ENCODE measurements around the gene ERBIN. TPM values are rescaled to one million over a fixed set of nuclear protein-coding genes. Genes with fewer than 3 reads are reported as not detected.

Gene ERBIN
- total and polyA plus RNA-seq, 2 donors (not counting 1 experiment from before 2014, with no cell fraction given), result 69.1 to 127 TPM

DNA sequence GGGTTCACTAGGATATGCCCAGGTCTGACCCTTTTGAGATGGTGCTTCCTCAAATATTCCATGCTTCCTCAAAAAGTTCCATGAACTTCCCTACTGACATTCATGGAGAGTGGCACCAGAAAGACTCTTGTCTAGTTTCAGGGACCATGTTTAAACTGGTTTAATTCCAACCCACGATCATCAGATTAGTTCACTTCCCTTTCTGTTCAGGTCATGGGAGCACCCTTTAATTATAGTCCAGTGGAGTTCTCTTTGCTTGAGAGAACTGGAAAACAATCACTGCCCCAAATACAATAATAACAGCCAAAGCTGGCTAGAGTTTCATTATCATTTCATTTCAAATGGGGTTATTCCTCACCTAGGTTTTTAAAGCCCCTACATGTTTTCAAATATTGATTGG, 9.7 kb upstream of the ERBIN start:
- Histone ChIP-seq H3K36me3 (ENCODE audit: control insufficient read depth, insufficient read depth, low read length) (no peaks in the 10 kb centered on the region), H2AFZ (ENCODE audit: low read length) (no peak overlapping the region), H3K4me1 (ENCODE audit: control insufficient read depth, extremely low read depth, insufficient read depth, low read length) (no peaks in the 10 kb centered on the region), H4K20me1 (ENCODE audit: control insufficient read depth, extremely low read depth, insufficient read depth, low read length) (no peaks in the 10 kb centered on the region), H3K4me3 (replicated peaks in 1 of 4; ENCODE audit: control extremely low read depth in 1 of 4, insufficient read depth in 1 of 4, low read depth in 3 of 4, low read length in 4 of 4) (no peak overlapping the region), H3K27ac (ENCODE audit: insufficient read depth, low read length) (no peak overlapping the region), H3K9me3 (ENCODE audit: control insufficient read depth, insufficient read depth, low read depth, low read length) (no peaks in the 10 kb centered on the region), H3K79me2 (ENCODE audit: control insufficient read depth, insufficient read depth, low read length) (no peaks in the 10 kb centered on the region), H3K4me2 (ENCODE audit: extremely low read depth, insufficient read depth, low read length) (no peak overlapping the region), H3K9ac (ENCODE audit: insufficient read depth, low read length) (no peak overlapping the region), H3K27me3 (ENCODE audit: control insufficient read depth, insufficient read depth, low read length) (no peaks in the 10 kb centered on the region)
- no peak for TF ChIP-seq EZH2 (IDR thresholded peaks at IDR 0.05; ENCODE audit: low read length, missing control alignments)
- TF ChIP-seq, protein P1, sequence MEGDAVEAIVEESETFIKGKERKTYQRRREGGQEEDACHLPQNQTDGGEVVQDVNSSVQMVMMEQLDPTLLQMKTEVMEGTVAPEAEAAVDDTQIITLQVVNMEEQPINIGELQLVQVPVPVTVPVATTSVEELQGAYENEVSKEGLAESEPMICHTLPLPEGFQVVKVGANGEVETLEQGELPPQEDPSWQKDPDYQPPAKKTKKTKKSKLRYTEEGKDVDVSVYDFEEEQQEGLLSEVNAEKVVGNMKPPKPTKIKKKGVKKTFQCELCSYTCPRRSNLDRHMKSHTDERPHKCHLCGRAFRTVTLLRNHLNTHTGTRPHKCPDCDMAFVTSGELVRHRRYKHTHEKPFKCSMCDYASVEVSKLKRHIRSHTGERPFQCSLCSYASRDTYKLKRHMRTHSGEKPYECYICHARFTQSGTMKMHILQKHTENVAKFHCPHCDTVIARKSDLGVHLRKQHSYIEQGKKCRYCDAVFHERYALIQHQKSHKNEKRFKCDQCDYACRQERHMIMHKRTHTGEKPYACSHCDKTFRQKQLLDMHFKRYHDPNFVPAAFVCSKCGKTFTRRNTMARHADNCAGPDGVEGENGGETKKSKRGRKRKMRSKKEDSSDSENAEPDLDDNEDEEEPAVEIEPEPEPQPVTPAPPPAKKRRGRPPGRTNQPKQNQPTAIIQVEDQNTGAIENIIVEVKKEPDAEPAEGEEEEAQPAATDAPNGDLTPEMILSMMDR (conservative IDR thresholded peaks at IDR 0.05 in 1 of 2, IDR thresholded peaks at IDR 0.05 in 1 of 2; ENCODE audit: low read depth in 1 of 2, low read length in 2 of 2), result no peak
- DNase-seq (ENCODE audit: low read depth in 2 of 2), result no peak

DNA sequence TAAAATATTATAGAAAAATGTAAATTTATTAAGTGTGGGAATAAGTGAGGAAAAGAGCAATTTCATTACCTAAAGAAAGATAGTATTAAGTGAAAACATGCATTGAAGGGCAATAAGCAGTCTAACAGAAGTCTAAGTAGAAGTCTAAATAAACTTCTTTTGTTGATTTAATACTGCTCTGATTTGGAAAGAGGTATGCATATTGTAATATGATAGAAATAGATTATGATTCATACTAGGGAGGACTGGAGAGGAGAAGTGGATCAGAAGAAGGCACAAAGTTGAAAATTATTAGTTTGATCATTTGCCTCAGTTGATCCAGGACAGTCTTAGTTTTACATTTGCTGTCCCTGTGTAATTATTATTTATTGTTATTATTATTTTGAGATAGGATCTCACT, 6.6 kb upstream of the ERBIN start:
- H3K4me2 ChIP-seq (ENCODE audit: extremely low read depth, insufficient read depth, low read length), result no peak overlapping the region
- no peaks in the 10 kb centered on the region for H3K36me3 ChIP-seq (ENCODE audit: control insufficient read depth, insufficient read depth, low read length)
- TF ChIP-seq, protein P1 (conservative IDR thresholded peaks at IDR 0.05 in 1 of 2, IDR thresholded peaks at IDR 0.05 in 1 of 2; ENCODE audit: low read depth in 1 of 2, low read length in 2 of 2), result no peak
- TF ChIP-seq EZH2 (IDR thresholded peaks at IDR 0.05; ENCODE audit: low read length, missing control alignments), result no peak
- no peak overlapping the region for H3K9ac ChIP-seq (ENCODE audit: insufficient read depth, low read length)
- no peaks in the 10 kb centered on the region for H3K27me3 ChIP-seq (ENCODE audit: control insufficient read depth, insufficient read depth, low read length)
- no peaks in the 10 kb centered on the region for H3K79me2 ChIP-seq (ENCODE audit: control insufficient read depth, insufficient read depth, low read length)
- H2AFZ ChIP-seq (ENCODE audit: low read length), result no peak overlapping the region
- no peaks in the 10 kb centered on the region for H3K4me1 ChIP-seq (ENCODE audit: control insufficient read depth, extremely low read depth, insufficient read depth, low read length)
- H3K9me3 ChIP-seq (ENCODE audit: control insufficient read depth, insufficient read depth, low read depth, low read length), result no peaks in the 10 kb centered on the region
- no peaks in the 10 kb centered on the region for H4K20me1 ChIP-seq (ENCODE audit: control insufficient read depth, extremely low read depth, insufficient read depth, low read length)
- peak; percentile 25 to 60 for DNase-seq (ENCODE audit: low read depth in 2 of 2)
- no peak overlapping the region for H3K27ac ChIP-seq (ENCODE audit: insufficient read depth, low read length)
- no peak overlapping the region for H3K4me3 ChIP-seq (replicated peaks in 1 of 4; ENCODE audit: control extremely low read depth in 1 of 4, insufficient read depth in 1 of 4, low read depth in 3 of 4, low read length in 4 of 4)

DNA sequence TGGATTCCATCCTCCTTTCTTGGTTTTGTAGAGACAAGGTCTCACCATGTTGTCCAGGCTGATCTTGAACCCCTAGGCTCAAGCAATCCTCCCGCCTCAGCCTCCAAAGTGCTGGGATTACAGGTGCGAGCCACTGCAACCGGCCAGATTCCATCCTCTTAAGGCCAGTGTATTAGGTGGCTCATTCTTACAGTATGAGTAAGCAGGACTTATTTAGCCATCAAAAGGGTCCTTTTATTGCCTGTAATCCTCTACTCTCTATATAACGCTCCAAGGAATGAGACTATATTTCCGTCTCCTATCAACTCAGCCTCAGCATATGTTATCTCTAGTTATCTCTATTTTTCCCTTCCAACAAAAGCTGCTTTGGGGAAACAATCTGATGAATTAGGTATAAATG, 3.0 kb upstream of the ERBIN start:
- no peaks in the 10 kb centered on the region for H4K20me1 ChIP-seq (ENCODE audit: control insufficient read depth, extremely low read depth, insufficient read depth, low read length)
- H3K36me3 ChIP-seq (ENCODE audit: control insufficient read depth, insufficient read depth, low read length), result no peaks in the 10 kb centered on the region
- no peak for TF ChIP-seq EZH2 (IDR thresholded peaks at IDR 0.05; ENCODE audit: low read length, missing control alignments)
- TF ChIP-seq, protein P1 (conservative IDR thresholded peaks at IDR 0.05 in 1 of 2, IDR thresholded peaks at IDR 0.05 in 1 of 2; ENCODE audit: low read depth in 1 of 2, low read length in 2 of 2), result no peak
- H3K9me3 ChIP-seq (ENCODE audit: control insufficient read depth, insufficient read depth, low read depth, low read length), result no peaks in the 10 kb centered on the region
- H3K27me3 ChIP-seq (ENCODE audit: control insufficient read depth, insufficient read depth, low read length), result no peaks in the 10 kb centered on the region
- no peak overlapping the region for H3K27ac ChIP-seq (ENCODE audit: insufficient read depth, low read length)
- H3K4me3 ChIP-seq (replicated peaks in 1 of 4; ENCODE audit: control extremely low read depth in 1 of 4, insufficient read depth in 1 of 4, low read depth in 3 of 4, low read length in 4 of 4), result no peak overlapping the region
- H3K9ac ChIP-seq (ENCODE audit: insufficient read depth, low read length), result no peak overlapping the region
- no peak overlapping the region for H2AFZ ChIP-seq (ENCODE audit: low read length)
- no peak overlapping the region for H3K4me2 ChIP-seq (ENCODE audit: extremely low read depth, insufficient read depth, low read length)
- no peaks in the 10 kb centered on the region for H3K4me1 ChIP-seq (ENCODE audit: control insufficient read depth, extremely low read depth, insufficient read depth, low read length)
- peak in 1 of 2 donors; percentile 41 for DNase-seq (ENCODE audit: low read depth in 2 of 2)
- peaks cover 19% of the 10 kb centered on the region for H3K79me2 ChIP-seq (ENCODE audit: control insufficient read depth, insufficient read depth, low read length)

Measured in fibroblast of lung (primary cell).